ENCODE results near the gene ZBTB33.

Gene ZBTB33

GRCh38 chrX:120262859-120263708 lies 12.5 kb downstream of the ZBTB33 start:
- no peak for DNase-seq (ENCODE audit: low read depth in 2 of 2)

GRCh38 chrX:120264341-120264740 lies 13.7 kb downstream of the ZBTB33 start:
- no peak for DNase-seq (ENCODE audit: low read depth in 2 of 2)

DNA sequence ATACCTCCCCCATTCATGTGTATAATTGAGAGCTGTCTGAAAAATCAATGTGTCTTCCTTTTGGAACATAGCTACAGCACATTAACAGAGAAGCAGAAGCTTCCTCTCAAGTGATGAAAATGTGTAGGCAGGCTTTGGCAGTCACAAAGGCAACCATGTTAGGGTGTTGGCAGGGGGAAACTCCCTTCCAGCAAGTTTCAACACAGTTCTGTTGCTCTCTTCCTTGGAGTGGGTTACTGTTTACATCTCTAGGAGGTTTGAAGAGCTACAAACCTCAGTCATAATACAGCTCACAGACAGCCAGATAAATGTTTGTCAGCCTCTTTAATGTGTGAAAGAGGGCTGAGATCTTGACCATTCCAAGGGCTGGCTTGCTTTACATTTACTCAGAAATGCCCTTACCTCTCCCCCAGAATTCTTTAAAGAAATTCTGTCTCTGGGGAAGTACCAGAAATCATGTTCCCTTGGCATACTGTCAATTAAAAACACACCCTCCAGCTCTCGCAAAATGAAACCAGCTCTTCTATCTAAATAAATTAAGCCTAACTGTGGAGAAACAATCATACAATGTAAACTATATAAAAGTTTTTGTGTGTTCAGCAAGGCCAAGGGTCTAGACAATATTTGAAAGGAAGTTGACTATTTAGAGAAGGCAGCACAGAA lies 18.9 kb downstream of the ZBTB33 start:
- DNase-seq (ENCODE audit: low read depth in 2 of 2), result no peak

GRCh38 chrX:120270567-120270966 lies 20.0 kb downstream of the ZBTB33 start:
- DNase-seq (ENCODE audit: low read depth in 2 of 2), result no peak

DNA sequence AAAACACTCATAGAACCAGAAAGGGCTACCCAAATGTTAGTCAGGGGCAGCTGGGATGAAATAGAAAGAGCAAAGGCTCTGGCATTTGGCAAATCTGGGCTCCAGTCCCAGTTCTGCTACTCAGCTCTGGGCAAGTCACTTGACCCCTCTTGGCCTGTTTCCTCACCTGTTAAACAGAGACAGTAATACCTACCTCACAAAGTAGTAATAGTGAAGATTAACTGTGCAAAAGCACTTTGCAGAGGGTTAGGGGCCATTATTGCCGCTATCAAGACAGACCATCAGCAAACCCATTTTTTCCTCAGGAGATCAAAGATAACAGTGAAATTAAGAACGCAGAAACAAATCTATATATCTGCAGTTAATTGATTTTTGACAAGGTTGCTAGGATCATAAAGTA lies 20.6 kb downstream of the ZBTB33 start:
- DNase-seq (ENCODE audit: low read depth in 2 of 2), result no peak

DNA sequence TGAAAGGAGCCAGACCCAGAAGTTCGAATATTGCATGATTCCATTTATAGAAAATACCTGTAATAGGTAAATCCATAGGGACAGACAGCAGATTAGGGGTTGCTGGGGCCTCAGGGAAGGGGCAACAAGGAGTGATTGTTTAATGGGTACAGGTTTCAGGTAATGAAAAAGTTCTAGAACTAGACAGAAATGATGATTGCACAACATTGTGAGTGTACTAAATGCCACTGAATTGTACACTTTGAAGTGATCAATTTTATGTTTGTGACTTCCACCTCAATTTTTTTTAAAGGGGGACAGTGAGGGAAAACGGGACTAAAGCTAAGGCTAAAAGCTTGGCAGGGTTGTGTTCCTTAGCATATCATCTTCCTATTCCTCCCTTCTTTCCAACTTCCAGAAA lies 23.5 kb downstream of the ZBTB33 start:
- DNase-seq (ENCODE audit: low read depth in 2 of 2), result no peak

- DNase-seq (ENCODE audit: low read depth in 2 of 2), result no peak
These were observed 24.3 kb downstream of the ZBTB33 start for GRCh38 chrX:120274958-120275357.

DNA sequence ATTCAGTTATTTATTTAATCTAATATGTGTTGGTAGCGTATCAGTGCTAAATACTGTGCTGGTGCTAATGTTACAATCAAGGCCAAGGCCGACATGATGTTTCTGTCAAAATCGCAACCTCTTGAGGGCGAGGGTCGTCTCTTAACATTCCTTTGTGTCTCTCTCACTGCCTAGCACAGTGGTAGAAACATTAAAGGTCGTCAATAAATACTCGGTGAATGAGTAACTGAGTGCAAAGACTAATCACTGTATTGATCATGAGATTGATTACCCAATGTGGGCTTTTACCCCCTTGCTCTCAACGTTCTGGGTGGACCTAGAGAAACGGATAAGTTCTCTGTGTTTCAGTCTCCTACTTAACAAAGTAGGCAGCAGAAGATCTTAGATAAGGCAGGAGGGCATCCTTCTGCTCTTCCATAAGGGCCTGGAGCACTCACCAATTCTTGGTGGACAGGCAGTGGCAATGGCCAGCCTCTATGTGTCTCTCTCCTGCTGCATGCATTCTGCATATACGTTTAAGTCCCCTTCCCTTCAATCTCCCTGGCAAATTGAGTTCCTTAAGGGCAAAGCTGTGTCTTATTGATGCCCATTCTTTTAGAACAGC lies 30.5 kb downstream of the ZBTB33 start:
- DNase-seq (ENCODE audit: low read depth in 2 of 2), result no peak

DNA sequence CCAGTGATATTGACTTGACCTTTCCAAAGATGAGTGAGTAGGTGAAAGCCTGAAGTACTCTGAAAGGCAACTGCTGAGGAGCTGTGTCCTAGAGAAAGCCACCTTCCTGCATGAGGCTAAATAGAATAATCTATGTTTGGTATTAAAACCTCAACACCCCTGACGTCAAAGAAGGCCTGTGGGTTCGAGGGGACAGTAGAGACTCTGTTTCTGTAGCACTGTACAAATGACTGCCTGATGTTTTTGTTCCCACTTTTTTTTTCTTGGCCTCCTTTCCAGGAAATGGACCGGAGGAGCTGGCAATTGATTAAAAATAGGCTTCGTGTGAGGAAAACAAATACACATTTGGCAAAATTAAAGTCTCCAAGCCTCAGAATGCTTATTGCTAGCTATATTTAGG lies 31.1 kb downstream of the ZBTB33 start:
- no peak for DNase-seq (ENCODE audit: low read depth in 2 of 2)

DNA sequence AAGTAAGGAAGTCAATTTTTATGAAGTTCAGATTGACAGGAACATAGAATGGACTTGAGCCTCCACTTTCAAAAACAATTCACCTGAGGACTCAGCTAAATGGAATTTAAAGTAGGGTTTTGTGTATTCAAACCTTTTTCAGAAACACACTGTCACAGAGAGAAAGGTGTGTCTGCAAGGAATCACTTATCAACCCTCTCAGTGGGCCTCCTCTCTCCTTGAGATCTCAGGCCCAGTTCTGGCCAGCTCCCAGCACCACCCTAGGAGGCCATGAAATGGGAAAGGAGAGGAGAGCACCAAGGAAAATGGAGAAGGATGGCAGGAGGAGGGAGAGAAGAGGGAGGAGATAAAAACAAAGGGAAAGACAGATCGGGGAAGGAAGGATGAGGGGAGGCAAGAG lies 32.1 kb downstream of the ZBTB33 start:
- DNase-seq (ENCODE audit: low read depth in 2 of 2), result no peak

DNA sequence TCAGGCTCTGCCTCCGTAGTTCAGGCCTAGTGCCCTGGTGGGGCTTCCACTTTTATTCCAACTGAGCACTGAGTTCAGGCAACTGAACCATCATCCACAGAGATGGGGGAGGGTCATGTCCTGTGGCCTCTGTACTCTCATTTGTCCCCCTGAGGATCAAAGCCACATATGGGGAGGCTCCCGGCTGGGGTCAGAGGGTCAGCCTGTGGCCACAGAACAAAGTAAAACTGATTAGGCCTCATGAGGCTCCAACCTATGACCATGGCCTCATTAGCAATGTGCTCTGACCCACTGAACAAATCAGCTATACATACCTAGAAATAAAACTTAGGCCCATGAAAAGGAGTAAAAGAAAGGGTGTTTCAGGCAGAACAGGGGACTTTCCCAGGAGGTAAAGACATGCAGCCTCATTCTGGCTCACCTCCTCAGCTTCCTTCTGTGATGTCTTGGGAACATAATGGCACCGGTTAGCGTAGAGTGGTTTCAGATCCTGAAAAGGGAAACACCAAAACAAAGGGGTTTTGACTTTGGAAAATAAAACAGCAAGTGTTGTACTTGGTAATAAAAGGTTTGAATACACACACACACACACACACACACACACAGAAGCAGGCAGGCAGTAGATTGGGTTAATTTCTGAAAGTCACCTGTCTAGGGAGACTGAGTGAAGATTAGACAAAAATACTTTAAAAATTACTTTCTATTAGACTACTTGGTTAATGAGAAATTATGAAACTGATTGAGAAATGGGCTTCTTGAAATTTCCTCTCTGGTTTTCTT lies 36.3 kb downstream of the ZBTB33 start:
- no peak for DNase-seq (ENCODE audit: low read depth in 2 of 2)

GRCh38 chrX:120287513-120288112 lies 37.0 kb downstream of the ZBTB33 start:
- DNase-seq (ENCODE audit: low read depth in 2 of 2), result no peak

DNA sequence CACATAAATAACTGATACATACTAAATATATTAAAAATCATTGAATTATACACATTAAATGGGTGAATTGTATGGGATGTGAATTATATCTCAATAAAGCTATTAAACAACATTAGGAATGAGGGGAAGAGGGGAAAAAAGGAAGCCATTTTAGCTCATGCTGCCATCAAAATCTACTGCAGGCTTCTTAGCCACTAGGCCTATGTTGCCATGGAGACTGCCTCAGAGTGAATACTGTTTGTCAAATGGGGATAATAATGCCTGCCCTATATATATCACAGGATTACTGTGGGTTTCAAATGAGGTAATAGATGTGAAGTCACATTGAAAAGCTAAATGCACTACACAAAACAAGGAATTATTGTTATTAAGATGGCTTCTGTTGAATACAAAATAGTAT lies 39.5 kb downstream of the ZBTB33 start:
- no peak for DNase-seq (ENCODE audit: low read depth in 2 of 2)

DNA sequence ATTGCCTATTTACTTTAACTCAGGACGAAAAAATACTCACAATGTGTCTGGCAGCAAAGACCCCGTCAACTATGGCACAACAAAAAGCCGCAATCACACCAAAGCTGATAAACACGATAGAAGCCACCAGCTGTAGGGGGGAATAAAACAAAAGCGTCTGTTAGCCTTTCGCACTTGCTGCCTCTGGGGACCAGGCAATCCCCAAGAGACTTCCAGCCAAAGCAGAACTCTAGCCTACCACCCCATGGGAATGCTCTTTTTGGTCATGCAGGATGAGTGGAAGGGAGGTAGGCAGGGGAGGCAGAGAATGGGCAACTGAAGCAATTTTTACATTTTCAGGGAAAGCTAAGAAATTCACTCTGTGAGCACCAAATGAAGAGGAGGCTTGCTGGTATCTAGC lies 40.6 kb downstream of the ZBTB33 start:
- no peak for DNase-seq (ENCODE audit: low read depth in 2 of 2)

GRCh38 chrX:120293015-120293414 lies 42.4 kb downstream of the ZBTB33 start:
- no peak for DNase-seq (ENCODE audit: low read depth in 2 of 2)

GRCh38 chrX:120294651-120295050 lies 44.0 kb downstream of the ZBTB33 start:
- DNase-seq (ENCODE audit: low read depth in 2 of 2), result no peak

DNA sequence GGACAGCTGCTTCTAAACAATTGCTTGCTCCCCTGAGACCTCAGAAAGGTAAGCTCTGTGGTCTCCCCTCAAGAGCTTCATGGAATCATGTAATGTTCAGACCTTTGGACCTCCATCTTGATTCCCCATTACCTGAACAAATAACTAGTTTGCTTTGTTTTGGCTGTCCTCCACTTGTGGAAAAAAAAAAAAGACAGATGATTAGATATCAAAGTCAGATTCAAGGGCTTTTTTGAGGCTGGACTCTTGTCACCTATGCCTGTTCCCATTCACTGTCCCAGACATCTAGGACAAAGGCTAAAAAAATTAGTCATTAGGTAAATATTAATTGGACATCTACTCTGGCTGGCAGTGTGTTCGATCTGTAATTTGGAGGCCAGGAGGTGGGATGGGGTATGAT lies 47.3 kb downstream of the ZBTB33 start:
- DNase-seq (ENCODE audit: low read depth in 2 of 2), result no peak

GRCh38 chrX:120299928-120300327 lies 49.3 kb downstream of the ZBTB33 start:
- DNase-seq (ENCODE audit: low read depth in 2 of 2), result no peak

GRCh38 chrX:120301497-120301896 lies 50.9 kb downstream of the ZBTB33 start:
- no peak for DNase-seq (ENCODE audit: low read depth in 2 of 2)

- no peak for DNase-seq (ENCODE audit: low read depth in 2 of 2)
These were observed 51.3 kb downstream of the ZBTB33 start for GRCh38 chrX:120301960-120302359.

GRCh38 chrX:120302434-120302833 lies 51.8 kb downstream of the ZBTB33 start:
- no peak for DNase-seq (ENCODE audit: low read depth in 2 of 2)

GRCh38 chrX:120304256-120304655 lies 53.6 kb downstream of the ZBTB33 start:
- no peak for DNase-seq (ENCODE audit: low read depth in 2 of 2)

Measured in stimulated activated CD8-positive, alpha-beta memory T cell treated with anti-CD3 and anti-CD28 coated beads, Interleukin-2, amount 100 ng/mL, for 48 hours (primary cell).